Stomach (tissue), 4 donors: Measurements from ENCODE around the gene SEC14L3.

Experiments used
- CTCF ChIP-seq, 7 experiments: fragments of 450-650 bp in 4 of 7; fragments of 200-600 bp in 3 of 7; sonication (generic) in 3 of 7; IDR thresholded peaks; one replicate each; pipeline ENCODE4 v1.5.1; 2016 to 2019; ENCODE audit warnings: antibody characterized with exemption in 7 of 7, control low read depth in 2 of 7, mild to moderate bottlenecking in 1 of 7
- POLR2AphosphoS5 ChIP-seq, 3 donors: sonication (generic); formaldehyde crosslinking; IDR thresholded peaks; one replicate each; pipeline ENCODE4 v1.6.1; 2016; ENCODE audit warnings: antibody characterized with exemption in 3 of 3

GRCh38 chr22:30474121-30474520, 2.3 kb upstream of the SEC14L3 start:
- TF ChIP-seq CTCF (IDR thresholded peaks at IDR 0.05) = no peak
- no peak for TF ChIP-seq POLR2AphosphoS5 (IDR thresholded peaks at IDR 0.05)
